HUES6 (cell line): ENCODE results near the gene SP8.
"Not testable (repeated sequence)": the region's sequence is repeated elsewhere in the genome, so short reads cannot be mapped to it uniquely, and the experiment has no call there.

Experiments used
- H3K27ac ChIP-seq: 2 replicates; pipeline ENCODE4 v1.7.0; 2013; ENCODE audit warnings: low read depth, mild to moderate bottlenecking, low read length, inconsistent platforms
- H3K27me3 ChIP-seq: 2 replicates; pipeline ENCODE4 v1.6.1; 2013; ENCODE audit warnings: low read length; ENCODE audit not compliant: control insufficient read depth, insufficient read depth
- H3K36me3 ChIP-seq: 2 replicates; pipeline ENCODE4 v1.6.1; 2013; ENCODE audit warnings: low read length; ENCODE audit not compliant: control insufficient read depth, insufficient read depth
- H3K4me1 ChIP-seq: 2 replicates; pipeline ENCODE4 v1.6.1; 2013; ENCODE audit warnings: low read length; ENCODE audit not compliant: control insufficient read depth, insufficient read depth
- H3K4me3 ChIP-seq: 2 replicates; pipeline ENCODE4 v1.5.1; 2013; ENCODE audit warnings: low read depth, low read length
- H3K9ac ChIP-seq: one replicate; pipeline ENCODE4 v1.6.1; 2013; ENCODE audit warnings: mild to moderate bottlenecking, low read length
- H3K9me3 ChIP-seq: 2 replicates; pipeline ENCODE4 v1.6.1; 2013; ENCODE audit warnings: low read depth, low read length; ENCODE audit not compliant: control insufficient read depth, insufficient read depth

The SP8 gene

DNA sequence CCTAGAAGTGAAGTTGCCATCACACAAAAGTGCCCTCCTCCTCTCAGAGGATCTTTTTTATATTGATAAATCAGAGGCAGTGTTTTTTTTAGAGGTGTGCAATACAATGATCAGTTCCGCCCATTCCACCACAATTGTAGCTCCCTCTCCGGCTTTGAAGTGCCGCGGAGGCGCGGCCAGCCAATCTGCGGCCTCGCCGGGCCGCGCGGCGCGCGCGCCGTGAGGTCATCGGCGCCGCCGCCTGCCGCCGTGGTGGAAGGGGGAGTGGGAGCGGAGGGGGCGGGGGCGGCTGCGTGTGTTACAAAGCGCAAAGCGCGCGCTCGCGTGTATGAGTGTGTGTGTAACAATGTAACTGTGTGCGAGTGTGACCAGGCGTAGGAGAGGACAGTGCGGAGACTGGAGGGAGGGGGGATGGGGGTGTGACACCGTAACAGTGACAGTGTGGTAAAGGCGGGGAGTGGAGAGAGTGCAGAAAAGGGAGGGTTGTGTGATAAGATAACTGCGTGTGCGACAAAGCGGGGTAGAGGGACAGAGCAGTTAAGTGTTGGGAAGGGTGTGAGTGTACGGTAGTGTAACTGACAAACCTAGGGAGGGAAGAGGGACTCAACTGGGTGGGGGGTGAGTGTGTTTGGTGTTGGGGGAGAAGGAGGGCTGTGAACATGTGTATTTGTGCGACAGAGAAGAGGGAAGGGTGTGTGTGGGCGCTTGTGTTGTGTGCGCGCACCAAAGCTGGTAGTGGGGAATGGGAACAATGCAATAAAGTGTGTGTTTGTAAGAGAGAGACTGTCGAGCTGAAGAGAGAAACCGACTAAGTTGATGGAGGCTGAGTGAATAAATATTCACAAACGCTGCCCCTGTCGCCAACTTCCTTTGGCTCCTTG is at the start of gene SP8:
Gene SP8 (minus strand): TSS at position 108 of the 881 bp plus-strand sequence. CDS start 88 bp downstream, at position 20.
- H3K4me1 ChIP-seq = peaks cover 36% of the 10 kb centered on the region
- no peaks in the 10 kb centered on the region; the same call in 1 of the 2 replicates for H3K36me3 ChIP-seq
- peaks cover 67% of the 10 kb centered on the region for H3K27me3 ChIP-seq
- peak within 1 kb of the TSS; percentile 90 for H3K9ac ChIP-seq
- no peaks in the 10 kb centered on the region for H3K9me3 ChIP-seq
- peak within 1 kb of the TSS; percentile 53; the same call in 1 of the 2 replicates for H3K27ac ChIP-seq
- H3K4me3 ChIP-seq = peak within 1 kb of the TSS; percentile 84

DNA sequence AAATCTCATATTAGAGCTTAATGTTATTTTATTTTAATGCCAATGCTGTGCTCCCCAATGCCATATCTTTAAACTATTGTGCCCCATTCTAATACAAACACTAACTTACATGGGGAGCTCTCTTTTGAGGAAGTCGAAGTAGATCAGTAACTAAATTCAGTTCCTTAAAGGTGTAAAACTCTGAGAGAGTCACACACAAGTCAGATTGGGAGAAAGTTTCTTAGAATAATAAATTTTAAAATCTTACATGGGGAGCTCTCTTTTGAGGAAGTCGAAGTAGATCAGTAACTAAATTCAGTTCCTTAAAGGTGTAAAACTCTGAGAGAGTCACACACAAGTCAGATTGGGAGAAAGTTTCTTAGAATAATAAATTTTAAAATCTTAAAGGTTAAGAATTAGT is 49.7 kb upstream of the SP8 start:
- not testable (repeated sequence) for H3K36me3 ChIP-seq, H3K27ac ChIP-seq, H3K9ac ChIP-seq, H3K27me3 ChIP-seq, H3K9me3 ChIP-seq
- Histone ChIP-seq H3K4me3 (peak overlapping the region; percentile 32; the same call in 1 of the 2 replicates), H3K4me1 (peaks cover 16% of the 10 kb centered on the region)

DNA sequence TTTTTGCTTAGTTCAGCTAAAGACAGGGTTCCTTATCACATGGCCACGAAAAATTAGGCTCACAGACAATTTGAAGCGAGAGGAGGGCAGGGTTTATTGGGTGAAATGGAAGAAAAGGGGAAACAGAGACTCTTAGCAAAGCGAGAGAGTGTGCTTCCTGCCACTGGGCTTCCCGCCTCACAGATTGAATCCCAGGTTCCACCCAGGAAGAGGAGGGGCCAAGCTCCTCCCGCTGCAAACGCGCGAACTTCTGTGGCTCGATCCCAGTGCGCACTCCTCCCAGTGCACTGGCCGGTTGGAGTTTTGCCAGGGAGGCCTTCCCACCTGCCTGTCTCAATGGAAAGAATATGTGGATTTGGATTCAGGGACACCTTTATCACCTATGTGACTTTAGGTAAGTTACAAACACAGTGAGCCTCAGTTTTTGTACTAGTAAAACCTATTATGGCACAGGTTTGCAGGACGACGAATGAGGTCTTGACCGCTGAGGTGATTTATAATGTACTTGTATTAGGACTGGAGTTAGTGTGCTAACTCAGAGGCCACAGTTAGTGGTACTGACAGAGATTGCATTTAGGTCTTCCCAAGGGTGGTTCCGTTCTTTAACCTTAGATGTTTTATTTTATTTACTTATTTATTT is 48.5 kb upstream of the SP8 start:
- no peak overlapping the region for H3K27ac ChIP-seq
- peak overlapping the region; percentile 63 for H3K4me3 ChIP-seq
- peaks cover 20% of the 10 kb centered on the region for H3K4me1 ChIP-seq
- peak overlapping the region; percentile 45 for H3K9ac ChIP-seq
- no peaks in the 10 kb centered on the region for H3K27me3 ChIP-seq
- no peaks in the 10 kb centered on the region for H3K36me3 ChIP-seq
- H3K9me3 ChIP-seq = no peaks in the 10 kb centered on the region

DNA sequence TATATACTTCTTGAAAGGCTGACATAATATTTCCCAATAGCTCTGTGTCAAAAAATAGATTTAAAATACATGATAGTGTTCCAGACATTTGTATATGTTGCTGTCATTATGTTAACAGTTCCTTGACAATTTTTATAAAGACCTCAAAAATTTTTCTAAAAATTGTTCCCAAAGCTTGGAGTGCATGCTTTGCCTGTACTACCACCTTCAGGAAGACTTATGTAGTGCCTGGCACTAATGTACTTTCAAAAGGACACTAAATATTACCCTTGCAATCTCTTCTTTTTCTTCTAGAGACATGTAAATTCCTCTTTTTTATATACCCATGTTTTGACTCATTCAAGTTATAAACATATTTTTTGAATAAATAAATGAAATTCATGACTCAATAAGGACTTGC is 48.0 kb upstream of the SP8 start:
- H3K4me1 ChIP-seq = peaks cover 23% of the 10 kb centered on the region
- H3K9ac ChIP-seq = no peak overlapping the region
- peak overlapping the region; percentile 63 for H3K4me3 ChIP-seq
- no peak overlapping the region for H3K27ac ChIP-seq
- H3K36me3 ChIP-seq = no peaks in the 10 kb centered on the region
- no peaks in the 10 kb centered on the region for H3K9me3 ChIP-seq
- no peaks in the 10 kb centered on the region for H3K27me3 ChIP-seq

GRCh38 chr7:20831956-20832355 is 45.3 kb upstream of the SP8 start:
- Histone ChIP-seq H3K9ac (no peak overlapping the region), H3K9me3 (no peaks in the 10 kb centered on the region), H3K36me3 (no peaks in the 10 kb centered on the region), H3K27ac (no peak overlapping the region), H3K27me3 (no peaks in the 10 kb centered on the region; the same call in 1 of the 2 replicates), H3K4me3 (no peak overlapping the region), H3K4me1 (peaks cover 28% of the 10 kb centered on the region)

DNA sequence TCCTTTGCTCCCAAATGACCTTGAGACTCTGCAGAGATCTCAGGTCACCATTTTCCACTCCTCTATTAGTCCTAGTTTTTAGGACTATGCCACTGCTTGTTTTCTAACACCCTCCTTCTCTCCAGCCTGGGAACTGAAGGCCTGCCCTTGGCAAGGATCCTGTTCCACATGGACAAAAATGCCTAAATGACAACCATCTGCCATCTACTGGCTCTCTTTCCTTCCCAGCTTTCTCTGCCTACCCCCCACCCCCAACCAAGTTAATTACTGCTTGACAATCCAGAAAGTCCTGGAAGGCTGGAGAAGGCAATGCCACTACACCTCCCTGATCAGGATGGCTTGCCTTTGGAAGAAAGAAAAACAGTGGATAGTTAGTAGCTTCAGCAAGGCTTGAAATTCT is 44.8 kb upstream of the SP8 start:
- Histone ChIP-seq H3K9ac (no peak overlapping the region), H3K27me3 (no peaks in the 10 kb centered on the region; the same call in 1 of the 2 replicates)

GRCh38 chr7:20828947-20829346 is 42.3 kb upstream of the SP8 start:
- H3K27ac ChIP-seq = no peak overlapping the region
- peaks cover 35% of the 10 kb centered on the region for H3K4me1 ChIP-seq
- no peaks in the 10 kb centered on the region for H3K36me3 ChIP-seq
- no peaks in the 10 kb centered on the region for H3K9me3 ChIP-seq
- no peak overlapping the region for H3K4me3 ChIP-seq
- H3K9ac ChIP-seq = no peak overlapping the region
- no peaks in the 10 kb centered on the region; the same call in 1 of the 2 replicates for H3K27me3 ChIP-seq

More for the DNA sequence above, 44.8 kb upstream of the SP8 start:
- peaks cover 33% of the 10 kb centered on the region for H3K4me1 ChIP-seq
- H3K36me3 ChIP-seq = no peaks in the 10 kb centered on the region
- no peaks in the 10 kb centered on the region for H3K9me3 ChIP-seq
- H3K4me3 ChIP-seq = no peak overlapping the region
- no peak overlapping the region for H3K27ac ChIP-seq

- no peaks in the 10 kb centered on the region; the same call in 1 of the 2 replicates for H3K27me3 ChIP-seq
- H3K27ac ChIP-seq = no peak overlapping the region
- peaks cover 34% of the 10 kb centered on the region for H3K4me1 ChIP-seq
- no peak overlapping the region for H3K4me3 ChIP-seq
- no peak overlapping the region for H3K9ac ChIP-seq
- no peaks in the 10 kb centered on the region for H3K9me3 ChIP-seq
- no peaks in the 10 kb centered on the region for H3K36me3 ChIP-seq
Measured at GRCh38 chr7:20827172-20827571, 40.5 kb upstream of the SP8 start.

GRCh38 chr7:20826243-20826642 is 39.6 kb upstream of the SP8 start:
- H3K9ac ChIP-seq = no peak overlapping the region
- H3K27me3 ChIP-seq = no peaks in the 10 kb centered on the region; the same call in 1 of the 2 replicates
- H3K27ac ChIP-seq = no peak overlapping the region
- no peaks in the 10 kb centered on the region for H3K36me3 ChIP-seq
- peaks cover 25% of the 10 kb centered on the region for H3K4me1 ChIP-seq
- no peaks in the 10 kb centered on the region for H3K9me3 ChIP-seq
- H3K4me3 ChIP-seq = no peak overlapping the region

DNA sequence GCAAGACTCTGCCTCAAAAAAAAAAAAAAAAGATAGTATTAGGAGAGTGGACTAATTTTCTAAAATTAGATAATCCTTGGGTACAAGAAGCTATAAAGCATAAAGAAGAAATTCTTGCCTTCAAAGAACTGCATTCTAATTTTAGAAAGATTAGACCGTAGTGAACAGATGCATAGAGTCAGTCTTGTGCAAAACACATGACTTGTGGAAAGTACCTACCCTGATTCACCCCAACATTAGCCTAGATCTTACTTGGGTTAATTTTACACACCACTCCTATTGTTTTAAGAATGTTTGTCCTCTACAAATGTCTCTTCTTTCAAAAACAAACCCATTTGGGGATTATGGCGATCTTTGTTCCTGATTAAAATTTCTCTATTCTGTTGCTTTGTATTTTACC is 38.9 kb upstream of the SP8 start:
- H3K4me1 ChIP-seq = peaks cover 22% of the 10 kb centered on the region
- no peak overlapping the region for H3K27ac ChIP-seq
- no peak overlapping the region for H3K9ac ChIP-seq
- H3K4me3 ChIP-seq = no peak overlapping the region
- no peaks in the 10 kb centered on the region; the same call in 1 of the 2 replicates for H3K27me3 ChIP-seq
- H3K9me3 ChIP-seq = no peaks in the 10 kb centered on the region
- H3K36me3 ChIP-seq = no peaks in the 10 kb centered on the region

GRCh38 chr7:20821390-20821789 is 34.7 kb upstream of the SP8 start:
- H3K27ac ChIP-seq, H3K27me3 ChIP-seq: not testable (repeated sequence)

More at GRCh38 chr7:20821390-20821789, 34.7 kb upstream of the SP8 start:
- H3K4me3 ChIP-seq, H3K9me3 ChIP-seq, H3K9ac ChIP-seq, H3K36me3 ChIP-seq: not testable (repeated sequence)
- peaks cover 13% of the 10 kb centered on the region for H3K4me1 ChIP-seq
